ENCODE measurements around the gene TSHR.
A peak's percentile ranks its signal among the peaks of the same experiment; 100 is the strongest.
"Not testable (repeated sequence)": the region's sequence is repeated elsewhere in the genome, so short reads cannot be mapped to it uniquely, and the experiment has no call there.

TSHR gene

DNA sequence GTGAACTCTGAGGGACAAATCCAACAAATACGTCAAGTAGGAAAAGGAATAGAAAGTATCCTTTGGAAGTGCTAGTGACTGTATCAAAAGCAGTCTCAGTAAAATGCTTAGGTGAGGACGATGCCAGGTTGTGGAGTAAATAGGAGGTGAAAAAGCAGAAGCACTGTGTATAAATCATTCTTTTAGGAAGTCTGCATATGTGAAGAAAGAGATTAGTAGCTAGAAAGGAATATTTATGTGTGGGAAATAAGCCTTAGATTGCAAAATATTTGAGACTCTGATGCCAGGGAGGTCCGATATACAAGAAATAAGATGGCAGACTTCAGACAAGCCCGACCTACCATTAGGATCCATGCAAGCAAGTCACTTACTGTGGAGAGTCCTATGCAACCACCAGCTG is 21.7 kb upstream of the TSHR start:
- Histone ChIP-seq H3K4me1 (ENCODE audit: control insufficient read depth, insufficient read depth, low read length) (no peaks in the 10 kb centered on the region), H3K36me3 (ENCODE audit: control insufficient read depth, insufficient read depth, low read length) (no peaks in the 10 kb centered on the region), H3K9ac (ENCODE audit: low read length) (no peak overlapping the region), H3K4me3 (ENCODE audit: low read length) (no peak overlapping the region), H3K27me3 (ENCODE audit: control insufficient read depth, insufficient read depth, low read length) (no peaks in the 10 kb centered on the region), H3K27ac (ENCODE audit: low read depth, low read length) (no peak overlapping the region)

DNA sequence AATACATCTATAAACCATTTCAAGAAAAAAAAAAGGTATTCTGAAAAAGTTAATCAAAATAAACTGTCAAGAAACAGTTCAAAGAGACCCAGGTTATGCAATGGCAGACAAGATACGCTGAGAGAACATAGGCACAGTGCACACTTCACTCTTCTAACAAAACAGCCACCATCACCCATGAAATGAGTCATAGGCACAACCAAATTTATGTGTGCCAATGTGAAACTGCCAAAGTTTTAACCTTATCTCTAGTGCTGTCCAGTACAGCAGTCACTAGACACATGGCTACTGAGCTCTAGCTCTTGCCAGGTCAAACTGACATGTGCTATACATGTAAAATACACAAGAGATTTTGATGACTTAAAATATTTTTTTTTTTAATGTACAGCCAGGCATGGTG is 15.3 kb upstream of the TSHR start:
- no peak overlapping the region for H3K4me3 ChIP-seq (ENCODE audit: low read length)
- peaks cover 6% of the 10 kb centered on the region for H3K4me1 ChIP-seq (ENCODE audit: control insufficient read depth, insufficient read depth, low read length)
- H3K27ac ChIP-seq (ENCODE audit: low read depth, low read length) = no peak overlapping the region
- no peaks in the 10 kb centered on the region for H3K27me3 ChIP-seq (ENCODE audit: control insufficient read depth, insufficient read depth, low read length)
- no peak overlapping the region for H3K9ac ChIP-seq (ENCODE audit: low read length)
- H3K36me3 ChIP-seq (ENCODE audit: control insufficient read depth, insufficient read depth, low read length) = no peaks in the 10 kb centered on the region

DNA sequence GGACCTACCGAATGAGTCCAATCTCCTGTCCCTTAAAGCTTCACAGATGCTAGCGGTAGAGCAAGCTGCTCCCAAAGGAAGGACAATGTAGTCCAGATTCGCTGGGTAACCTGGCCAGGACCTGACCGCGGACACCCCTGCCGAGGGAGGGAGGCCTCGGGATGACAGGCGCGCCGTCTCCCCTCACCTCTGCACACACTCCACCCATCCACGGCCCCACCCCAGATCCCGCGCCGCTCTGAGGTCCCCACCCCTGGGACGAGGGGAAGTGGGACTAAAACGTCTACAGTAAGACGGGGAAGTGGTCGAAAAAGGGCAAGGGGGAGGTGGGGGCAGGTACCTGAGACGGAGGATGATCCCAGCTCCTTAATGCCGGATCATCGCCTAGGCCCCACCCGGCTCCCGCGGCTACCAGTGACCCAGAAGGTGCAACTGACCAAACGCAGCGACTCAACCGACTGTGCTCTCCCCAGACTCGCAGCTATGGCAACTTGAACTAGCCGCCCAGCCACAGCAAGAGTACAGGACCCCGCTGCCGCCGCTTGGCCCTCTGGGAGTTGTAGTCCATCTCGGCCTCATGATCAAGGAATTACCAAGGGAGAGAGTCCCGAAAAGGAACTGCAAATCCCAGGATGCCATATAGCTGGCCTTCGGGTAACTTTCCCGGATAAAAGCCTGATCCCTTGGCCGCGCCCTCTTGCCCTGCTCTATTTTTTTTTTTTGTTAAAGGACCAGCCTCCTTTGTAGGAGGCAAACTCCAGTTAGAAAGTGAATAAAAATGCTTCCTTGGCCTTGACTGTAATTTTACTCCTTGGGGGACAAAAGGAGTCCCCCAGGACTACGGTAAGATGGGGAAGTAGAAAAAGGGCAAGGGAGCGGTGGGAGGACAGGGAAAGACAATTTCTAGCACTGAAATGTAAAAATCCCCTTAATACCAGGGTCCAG is 13.9 kb upstream of the TSHR start, which contains the start of gene CEP128:
Gene CEP128, minus strand, starts transcription at position 498 of the 945 bp plus-strand sequence.
- Histone ChIP-seq H3K4me3 (ENCODE audit: low read length) (peak within 1 kb of the TSS; percentile 84), H3K9ac (ENCODE audit: low read length) (peak within 1 kb of the TSS; percentile 61), H3K27me3 (ENCODE audit: control insufficient read depth, insufficient read depth, low read length) (no peaks in the 10 kb centered on the region), H3K27ac (ENCODE audit: low read depth, low read length) (peak within 1 kb of the TSS; percentile 56), H3K4me1 (ENCODE audit: control insufficient read depth, insufficient read depth, low read length) (peaks cover 6% of the 10 kb centered on the region), H3K36me3 (ENCODE audit: control insufficient read depth, insufficient read depth, low read length) (no peaks in the 10 kb centered on the region)

DNA sequence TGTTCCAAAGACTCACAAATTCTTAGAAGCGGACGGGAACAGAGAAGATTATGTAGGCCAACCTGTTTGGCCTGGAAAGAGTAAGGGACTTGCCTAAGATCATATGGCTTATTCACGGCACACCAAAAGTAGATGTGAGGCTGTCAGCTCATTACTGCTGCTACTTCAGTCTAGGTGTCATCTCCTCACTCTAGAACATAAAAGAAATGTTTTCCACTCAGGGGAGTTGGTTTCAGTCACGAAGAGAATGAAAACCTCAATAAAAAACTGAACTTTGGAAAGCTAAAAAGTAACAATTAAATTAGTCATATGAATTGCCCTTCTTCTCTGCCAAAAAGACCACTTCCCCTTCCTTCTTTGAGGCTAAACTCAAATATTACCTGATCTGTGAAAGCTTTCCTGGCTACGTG is 13.2 kb upstream of the TSHR start:
- Histone ChIP-seq H3K27me3 (ENCODE audit: control insufficient read depth, insufficient read depth, low read length) (no peaks in the 10 kb centered on the region), H3K4me3 (ENCODE audit: low read length) (peak overlapping the region; percentile 84), H3K9ac (ENCODE audit: low read length) (peak overlapping the region; percentile 36), H3K4me1 (ENCODE audit: control insufficient read depth, insufficient read depth, low read length) (peaks cover 6% of the 10 kb centered on the region), H3K27ac (ENCODE audit: low read depth, low read length) (peak overlapping the region; percentile 56), H3K36me3 (ENCODE audit: control insufficient read depth, insufficient read depth, low read length) (no peaks in the 10 kb centered on the region)

DNA sequence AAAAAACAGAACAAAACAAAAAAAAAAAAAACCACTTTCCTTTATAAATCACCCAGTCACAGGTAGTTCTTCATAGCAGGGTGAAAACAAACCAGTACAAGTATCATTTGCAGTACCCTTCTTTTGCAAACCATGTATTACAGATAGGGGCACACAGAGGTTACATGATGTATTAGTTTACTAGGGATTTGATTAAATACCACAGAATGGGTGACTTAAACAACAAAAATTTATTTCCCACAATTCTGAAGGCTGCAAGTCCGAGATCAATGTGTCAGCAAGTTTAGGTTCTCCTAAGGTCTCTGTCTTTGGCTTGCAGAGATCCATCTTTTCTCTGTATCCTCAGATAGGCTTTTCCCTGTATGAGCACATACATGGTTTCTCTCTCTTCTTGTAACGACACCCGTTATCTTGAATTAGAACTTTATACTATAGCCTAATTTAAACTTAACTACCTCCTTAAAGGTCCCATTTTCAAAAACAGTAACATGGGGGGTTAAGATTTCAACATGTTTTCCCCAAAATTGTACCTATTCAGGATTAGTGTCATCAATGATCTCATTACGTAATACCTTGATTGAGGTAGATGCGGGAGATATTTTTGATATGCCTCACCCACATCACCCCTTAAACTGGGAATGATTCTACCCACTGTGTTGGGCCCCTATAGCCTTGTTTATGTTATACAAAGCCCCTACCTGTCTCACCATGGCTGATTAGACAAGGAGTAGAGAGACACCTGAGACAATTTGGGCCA is 10.4 kb upstream of the TSHR start:
- Histone ChIP-seq H3K4me1 (ENCODE audit: control insufficient read depth, insufficient read depth, low read length) (peaks cover 6% of the 10 kb centered on the region), H3K27me3 (ENCODE audit: control insufficient read depth, insufficient read depth, low read length) (no peaks in the 10 kb centered on the region), H3K27ac (ENCODE audit: low read depth, low read length) (no peak overlapping the region), H3K9ac (ENCODE audit: low read length) (no peak overlapping the region), H3K36me3 (ENCODE audit: control insufficient read depth, insufficient read depth, low read length) (no peaks in the 10 kb centered on the region), H3K4me3 (ENCODE audit: low read length) (no peak overlapping the region)

DNA sequence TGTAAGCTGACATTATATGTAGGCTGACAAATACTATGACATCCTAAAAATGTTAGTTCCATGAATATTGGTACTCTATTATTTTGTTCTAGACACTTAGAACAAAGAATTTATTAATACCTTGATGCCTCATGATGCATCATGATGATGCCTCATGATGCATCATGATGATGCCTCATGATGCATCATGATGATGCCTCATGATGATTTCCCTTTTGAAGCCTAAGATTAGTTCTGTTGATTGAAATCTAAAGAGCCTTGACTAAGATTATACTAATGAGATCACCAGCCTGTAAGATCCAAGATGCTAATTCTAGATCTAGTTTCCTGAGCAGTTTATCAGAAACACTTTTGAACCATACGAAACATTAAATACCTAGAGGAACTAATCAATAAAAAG is 9.2 kb upstream of the TSHR start:
- no peaks in the 10 kb centered on the region for H3K27me3 ChIP-seq (ENCODE audit: control insufficient read depth, insufficient read depth, low read length)
- H3K27ac ChIP-seq (ENCODE audit: low read depth, low read length) = no peak overlapping the region
- no peak overlapping the region for H3K9ac ChIP-seq (ENCODE audit: low read length)
- H3K4me1 ChIP-seq (ENCODE audit: control insufficient read depth, insufficient read depth, low read length) = peaks cover 6% of the 10 kb centered on the region
- H3K4me3 ChIP-seq (ENCODE audit: low read length) = no peak overlapping the region
- H3K36me3 ChIP-seq (ENCODE audit: control insufficient read depth, insufficient read depth, low read length) = no peaks in the 10 kb centered on the region

DNA sequence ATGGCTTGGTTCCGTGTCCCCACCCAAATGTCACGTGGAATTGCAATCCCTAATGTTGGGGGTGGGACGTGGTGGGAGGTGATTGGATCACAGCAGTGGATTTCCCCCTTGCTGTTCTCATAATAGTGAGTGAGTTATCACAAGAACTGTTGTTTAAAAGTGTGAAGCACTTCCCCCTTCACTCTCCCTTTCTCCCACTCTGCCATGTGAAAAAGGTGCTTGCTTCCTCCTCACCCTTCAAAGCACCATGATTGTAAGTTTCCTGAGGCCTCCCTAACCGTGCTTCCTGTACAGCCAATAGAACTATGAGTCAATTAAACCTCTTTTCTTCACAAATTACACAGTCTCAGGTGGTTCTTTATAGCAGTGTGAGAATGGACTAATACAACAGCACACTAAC is 8.6 kb upstream of the TSHR start:
- no peak overlapping the region for H3K27ac ChIP-seq (ENCODE audit: low read depth, low read length)
- peaks cover 6% of the 10 kb centered on the region for H3K4me1 ChIP-seq (ENCODE audit: control insufficient read depth, insufficient read depth, low read length)
- no peaks in the 10 kb centered on the region for H3K36me3 ChIP-seq (ENCODE audit: control insufficient read depth, insufficient read depth, low read length)
- H3K27me3 ChIP-seq (ENCODE audit: control insufficient read depth, insufficient read depth, low read length) = no peaks in the 10 kb centered on the region
- H3K4me3 ChIP-seq (ENCODE audit: low read length) = no peak overlapping the region
- no peak overlapping the region for H3K9ac ChIP-seq (ENCODE audit: low read length)

DNA sequence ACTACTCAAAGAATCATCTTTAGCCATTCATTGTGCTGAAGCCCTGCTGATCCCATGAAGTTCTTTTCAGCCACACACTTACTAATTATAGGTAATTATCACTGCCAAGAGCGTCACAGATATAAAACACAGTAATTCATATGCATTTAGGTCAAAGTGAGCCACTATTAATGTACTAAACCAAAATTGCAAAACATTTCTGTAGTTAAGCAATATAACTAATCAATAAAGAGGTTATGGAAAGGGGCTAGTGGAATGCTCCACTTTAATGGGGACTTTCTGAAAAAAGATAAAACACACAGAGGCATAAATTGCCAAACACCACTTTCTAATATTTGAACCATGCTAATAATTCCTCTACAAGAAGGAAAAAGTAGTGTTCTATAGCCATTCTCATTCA is 7.1 kb upstream of the TSHR start:
- Histone ChIP-seq H3K4me3 (ENCODE audit: low read length) (no peak overlapping the region), H3K4me1 (ENCODE audit: control insufficient read depth, insufficient read depth, low read length) (no peaks in the 10 kb centered on the region), H3K27me3 (ENCODE audit: control insufficient read depth, insufficient read depth, low read length) (no peaks in the 10 kb centered on the region), H3K27ac (ENCODE audit: low read depth, low read length) (no peak overlapping the region), H3K9ac (ENCODE audit: low read length) (no peak overlapping the region), H3K36me3 (ENCODE audit: control insufficient read depth, insufficient read depth, low read length) (no peaks in the 10 kb centered on the region)

DNA sequence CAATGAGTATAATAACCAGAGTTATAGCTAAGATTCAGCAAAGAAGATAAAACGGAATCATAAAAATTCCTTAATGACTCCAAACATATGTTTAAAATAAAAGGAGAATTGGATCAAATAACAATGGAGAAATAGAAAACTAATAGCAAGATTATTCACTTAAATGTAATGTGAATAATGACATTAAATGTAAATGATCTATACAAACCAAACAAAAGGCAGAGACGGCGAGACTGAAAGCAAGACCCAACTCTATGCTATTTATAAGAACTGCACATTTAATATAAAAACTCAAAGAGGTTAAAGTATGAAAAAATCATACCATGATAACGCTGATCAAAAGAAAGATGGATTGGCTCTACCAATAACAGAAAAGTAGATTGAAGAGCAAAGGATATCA is 3.9 kb upstream of the TSHR start:
- no peaks in the 10 kb centered on the region for H3K4me1 ChIP-seq (ENCODE audit: control insufficient read depth, insufficient read depth, low read length)
- no peak overlapping the region for H3K27ac ChIP-seq (ENCODE audit: low read depth, low read length)
- no peaks in the 10 kb centered on the region for H3K27me3 ChIP-seq (ENCODE audit: control insufficient read depth, insufficient read depth, low read length)
- no peak overlapping the region for H3K4me3 ChIP-seq (ENCODE audit: low read length)
- H3K36me3 ChIP-seq (ENCODE audit: control insufficient read depth, insufficient read depth, low read length) = no peaks in the 10 kb centered on the region
- H3K9ac ChIP-seq (ENCODE audit: low read length) = no peak overlapping the region

DNA sequence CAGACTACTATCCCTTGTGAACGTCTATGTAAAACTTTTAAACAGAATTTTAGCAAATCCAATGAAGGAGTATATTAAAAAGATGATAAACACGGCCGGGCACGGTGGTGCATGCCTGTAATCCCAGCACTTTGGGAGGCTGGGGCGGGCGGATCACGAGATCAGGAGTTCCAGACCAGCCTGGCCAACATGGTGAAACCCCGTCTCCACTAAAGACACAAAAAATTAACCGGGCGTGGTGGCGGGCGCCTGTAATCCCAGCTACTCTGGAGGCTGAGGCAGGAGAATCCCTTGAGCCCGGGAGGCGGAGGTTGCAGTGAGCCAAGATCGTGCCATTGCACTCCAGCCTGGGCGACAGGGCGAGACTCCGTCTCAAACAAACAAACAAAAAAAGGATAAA is 2.2 kb upstream of the TSHR start:
- H3K27me3 ChIP-seq (ENCODE audit: control insufficient read depth, insufficient read depth, low read length); H3K36me3 ChIP-seq (ENCODE audit: control insufficient read depth, insufficient read depth, low read length); H3K27ac ChIP-seq (ENCODE audit: low read depth, low read length); H3K4me3 ChIP-seq (ENCODE audit: low read length); H3K9ac ChIP-seq (ENCODE audit: low read length); H3K4me1 ChIP-seq (ENCODE audit: control insufficient read depth, insufficient read depth, low read length): not testable (repeated sequence)

DNA sequence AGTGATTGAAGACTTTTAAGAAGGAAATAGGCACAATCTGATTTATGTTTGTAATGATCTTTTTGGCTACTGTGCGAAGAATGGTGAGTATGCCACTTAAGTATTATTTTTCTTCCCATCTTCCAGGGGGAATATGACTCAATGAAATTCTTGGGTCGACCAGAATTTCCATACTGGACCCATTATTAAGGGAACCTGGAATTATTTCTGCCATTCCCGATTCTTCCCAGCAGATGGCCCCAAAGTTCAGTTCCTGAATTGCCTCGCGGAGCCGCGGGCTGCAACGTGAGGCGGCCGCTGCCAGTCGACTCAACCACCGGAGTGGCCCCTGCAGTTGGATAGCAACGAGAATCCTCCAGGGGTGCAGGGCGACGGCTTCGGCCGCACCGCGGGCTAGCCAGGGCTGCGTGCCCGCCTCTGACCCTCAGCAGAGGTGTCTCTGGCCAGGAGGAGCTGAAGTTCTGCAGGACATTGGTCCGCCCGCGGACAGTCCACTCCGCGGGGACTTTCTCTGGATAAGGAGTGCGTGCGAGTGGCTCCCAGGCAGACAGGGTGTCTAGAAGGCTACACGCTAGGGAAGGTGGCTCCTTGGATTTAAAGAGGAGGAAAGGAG is 628 bp upstream of the TSHR start:
- H3K27me3 ChIP-seq (ENCODE audit: control insufficient read depth, insufficient read depth, low read length) = no peaks in the 10 kb centered on the region
- no peaks in the 10 kb centered on the region for H3K4me1 ChIP-seq (ENCODE audit: control insufficient read depth, insufficient read depth, low read length)
- H3K9ac ChIP-seq (ENCODE audit: low read length) = no peak overlapping the region
- H3K4me3 ChIP-seq (ENCODE audit: low read length) = peak overlapping the region; percentile 79
- H3K36me3 ChIP-seq (ENCODE audit: control insufficient read depth, insufficient read depth, low read length) = no peaks in the 10 kb centered on the region
- no peak overlapping the region for H3K27ac ChIP-seq (ENCODE audit: low read depth, low read length)

DNA sequence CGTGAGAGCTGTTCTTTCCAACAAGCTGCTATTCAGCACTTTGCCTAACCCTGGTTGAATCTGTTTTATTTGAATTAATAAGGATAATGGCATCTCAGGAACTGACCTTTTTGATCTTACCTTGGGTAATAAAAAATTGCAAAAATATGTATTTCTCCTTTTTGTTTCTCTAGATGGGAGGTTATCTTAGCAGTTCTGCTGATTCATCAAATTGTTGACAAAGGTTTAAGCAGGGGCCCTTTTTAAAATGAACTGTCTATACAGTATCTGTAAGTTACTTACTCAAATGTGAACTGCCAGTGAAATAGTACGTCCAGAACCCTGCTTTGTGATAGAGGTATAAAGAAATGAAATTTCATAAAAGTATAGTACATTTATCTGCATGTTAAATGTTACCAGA is 681 bp downstream of the TSHR start:
- Histone ChIP-seq H3K27ac (ENCODE audit: low read depth, low read length) (no peak overlapping the region), H3K36me3 (ENCODE audit: control insufficient read depth, insufficient read depth, low read length) (no peaks in the 10 kb centered on the region), H3K4me1 (ENCODE audit: control insufficient read depth, insufficient read depth, low read length) (no peaks in the 10 kb centered on the region), H3K9ac (ENCODE audit: low read length) (no peak overlapping the region), H3K4me3 (ENCODE audit: low read length) (no peak overlapping the region), H3K27me3 (ENCODE audit: control insufficient read depth, insufficient read depth, low read length) (no peaks in the 10 kb centered on the region)

All from rectal smooth muscle tissue (tissue), 1 donor.